ENCODE results near the gene YTHDF1.

Gene YTHDF1

DNA sequence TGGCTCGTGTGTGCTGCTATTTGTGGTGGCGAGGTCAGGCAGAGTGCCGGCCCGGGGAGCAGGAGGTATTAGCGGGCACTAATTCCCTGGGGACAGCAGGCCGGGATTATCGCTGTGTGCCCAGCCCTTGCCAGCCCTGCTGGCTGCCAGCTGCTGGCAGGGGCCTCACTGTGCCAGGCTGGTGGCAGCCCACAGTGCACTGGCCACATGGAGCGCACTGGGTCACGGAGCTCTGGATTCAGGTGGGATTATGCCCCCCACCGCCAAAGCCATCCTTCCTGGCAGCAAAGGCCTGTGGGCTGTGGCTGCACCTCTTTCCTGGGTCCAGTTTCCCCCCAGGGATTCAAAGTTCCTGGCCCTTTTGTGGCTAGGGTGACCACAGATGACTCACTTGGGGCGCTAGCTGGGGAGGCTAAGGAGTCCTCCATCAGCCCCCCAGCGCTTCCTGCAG, 59.7 kb downstream of the YTHDF1 start:
- H3K27ac ChIP-seq (ENCODE audit: insufficient read depth in 1 of 2, low read depth in 1 of 2, low read length in 2 of 2, poor library complexity in 1 of 2, severe bottlenecking in 2 of 2) = no peak overlapping the region
- WGBS (ENCODE audit: insufficient coverage) = 91% methylated on average over 9 of the region's 12 CpGs
- no peaks in the 10 kb centered on the region for H3K36me3 ChIP-seq (ENCODE audit: control insufficient read depth in 4 of 4, insufficient read depth in 4 of 4, low read length in 3 of 4)
- no peaks in the 10 kb centered on the region for H3K9me3 ChIP-seq (ENCODE audit: control extremely low read depth in 1 of 5, control insufficient read depth in 4 of 5, insufficient read depth in 2 of 5, low read depth in 1 of 5, low read length in 4 of 5)
- ChIA-PET CTCF (no interaction called here), POLR2A (no interaction called here)
- H3K4me3 ChIP-seq (ENCODE audit: control insufficient read depth in 1 of 7, extremely low read depth in 1 of 7, insufficient read depth in 4 of 7, low read depth in 2 of 7, low read length in 6 of 7) = no peak overlapping the region
- DNase-seq = no peak
- H3K4me1 ChIP-seq (ENCODE audit: control extremely low read depth in 1 of 4, control insufficient read depth in 4 of 4, insufficient read depth in 4 of 4, low read length in 3 of 4) = no peaks in the 10 kb centered on the region
- peaks cover 0 to 65% (median 9%) of the 10 kb centered on the region in 5 experiments for H3K27me3 ChIP-seq (replicated peaks in 2 of 5; ENCODE audit: control insufficient read depth in 4 of 5, insufficient read depth in 5 of 5, low read length in 4 of 5)

DNA sequence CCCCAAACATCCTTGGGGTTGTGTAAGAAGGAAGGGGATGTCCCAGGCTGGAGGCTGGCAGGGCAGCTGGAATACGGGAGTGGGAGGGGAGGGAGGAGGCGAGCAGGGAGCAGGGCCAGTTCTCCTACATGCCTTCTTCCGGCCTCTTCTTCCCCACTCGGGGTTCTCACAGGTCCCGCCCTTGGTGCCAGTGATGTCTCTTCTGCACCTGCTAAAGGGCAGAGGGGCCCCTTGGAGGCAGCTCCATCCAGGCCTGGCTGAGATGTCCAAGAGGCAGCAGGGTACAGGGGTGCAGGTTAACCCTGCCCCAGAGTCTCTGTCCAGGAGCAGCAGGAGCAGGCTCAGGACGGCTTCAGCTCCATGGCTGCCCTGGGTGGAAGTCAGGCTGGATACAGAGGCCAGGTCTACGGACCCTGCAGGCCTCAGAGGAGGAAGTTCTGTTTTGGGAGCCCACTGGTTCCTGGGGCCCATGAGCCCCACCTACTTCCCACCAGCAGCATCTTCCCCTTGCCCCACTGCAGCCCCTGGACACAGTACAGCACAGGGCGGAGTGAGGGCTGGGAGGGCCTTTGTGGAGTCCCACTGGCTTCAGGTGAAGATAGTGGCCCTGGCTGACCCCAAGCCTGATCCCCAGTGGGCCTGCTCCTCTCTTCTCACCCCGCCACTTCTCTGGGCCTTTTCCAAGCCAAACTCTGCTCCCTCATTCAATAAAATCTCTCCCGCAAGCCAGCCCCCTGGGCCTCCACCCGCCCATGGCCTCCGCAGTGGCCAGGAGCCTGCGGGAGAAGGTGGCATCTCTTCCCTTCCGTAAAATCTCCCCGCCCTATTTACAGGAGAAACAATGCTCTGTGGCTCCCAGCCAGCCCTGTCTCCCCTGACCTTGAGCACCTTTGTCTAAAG, 60.4 kb downstream of the YTHDF1 start:
- POLR2A ChIA-PET = no interaction called here
- Histone ChIP-seq H3K9me3 (ENCODE audit: control extremely low read depth in 1 of 5, control insufficient read depth in 4 of 5, insufficient read depth in 2 of 5, low read depth in 1 of 5, low read length in 4 of 5) (peaks cover 0 to 2% (median 0%) of the 10 kb centered on the region in 5 experiments), H3K36me3 (ENCODE audit: control insufficient read depth in 4 of 4, insufficient read depth in 4 of 4, low read length in 3 of 4) (no peaks in the 10 kb centered on the region), H3K27me3 (replicated peaks in 2 of 5; ENCODE audit: control insufficient read depth in 4 of 5, insufficient read depth in 5 of 5, low read length in 4 of 5) (peaks cover 0 to 69% (median 9%) of the 10 kb centered on the region in 5 experiments), H3K27ac (ENCODE audit: insufficient read depth in 1 of 2, low read depth in 1 of 2, low read length in 2 of 2, poor library complexity in 1 of 2, severe bottlenecking in 2 of 2) (no peak overlapping the region), H3K4me1 (ENCODE audit: control extremely low read depth in 1 of 4, control insufficient read depth in 4 of 4, insufficient read depth in 4 of 4, low read length in 3 of 4) (no peaks in the 10 kb centered on the region), H3K4me3 (ENCODE audit: control insufficient read depth in 1 of 7, extremely low read depth in 1 of 7, insufficient read depth in 4 of 7, low read depth in 2 of 7, low read length in 6 of 7) (no peak overlapping the region)
- CTCF ChIA-PET = interaction anchor here (1.0 kb wide), 1 partner anchor 10 kb away, joined by 3 read pairs; no protein-coding TSS in a partner anchor
- no peak for DNase-seq
- WGBS (ENCODE audit: insufficient coverage) = 82% methylated on average over 10 of the region's 15 CpGs

DNA sequence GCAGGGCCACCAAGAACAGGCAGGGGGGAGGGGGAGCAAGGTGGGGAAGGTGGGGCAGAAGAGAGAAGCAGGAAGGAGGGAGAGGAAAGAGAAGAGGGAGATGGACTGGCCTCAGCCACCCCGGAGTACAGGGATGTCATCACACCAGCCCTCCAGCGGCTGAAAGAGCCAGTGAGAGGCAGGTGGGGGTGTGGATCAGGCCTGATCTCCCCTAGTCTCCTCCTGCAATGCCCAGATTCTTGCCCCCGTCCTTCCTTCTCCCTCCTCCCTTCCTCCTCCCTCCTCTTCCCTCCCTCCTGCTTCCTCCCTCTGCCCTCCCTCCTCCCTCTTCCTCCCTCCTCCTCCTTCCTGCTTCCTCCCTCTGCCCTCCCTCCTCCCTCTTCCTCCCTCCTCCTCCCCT, 61.5 kb downstream of the YTHDF1 start:
- Histone ChIP-seq H3K9me3 (ENCODE audit: control extremely low read depth in 1 of 5, control insufficient read depth in 4 of 5, insufficient read depth in 2 of 5, low read depth in 1 of 5, low read length in 4 of 5) (peaks cover 0 to 2% (median 0%) of the 10 kb centered on the region in 5 experiments), H3K36me3 (ENCODE audit: control insufficient read depth in 4 of 4, insufficient read depth in 4 of 4, low read length in 3 of 4) (no peaks in the 10 kb centered on the region), H3K4me3 (ENCODE audit: control insufficient read depth in 1 of 7, extremely low read depth in 1 of 7, insufficient read depth in 4 of 7, low read depth in 2 of 7, low read length in 6 of 7) (no peak overlapping the region), H3K27me3 (replicated peaks in 2 of 5; ENCODE audit: control insufficient read depth in 4 of 5, insufficient read depth in 5 of 5, low read length in 4 of 5) (peaks cover 0 to 73% (median 7%) of the 10 kb centered on the region in 5 experiments), H3K27ac (ENCODE audit: insufficient read depth in 1 of 2, low read depth in 1 of 2, low read length in 2 of 2, poor library complexity in 1 of 2, severe bottlenecking in 2 of 2) (no peak overlapping the region), H3K4me1 (ENCODE audit: control extremely low read depth in 1 of 4, control insufficient read depth in 4 of 4, insufficient read depth in 4 of 4, low read length in 3 of 4) (no peaks in the 10 kb centered on the region)
- no peak for DNase-seq
- ChIA-PET POLR2A (no interaction called here), CTCF (interaction anchor here (1.0 kb wide), 1 partner anchor 11 kb away, joined by 3 read pairs; no protein-coding TSS in a partner anchor)
- WGBS (ENCODE audit: insufficient coverage) = 11% methylated on average over 2 of the region's 3 CpGs

DNA sequence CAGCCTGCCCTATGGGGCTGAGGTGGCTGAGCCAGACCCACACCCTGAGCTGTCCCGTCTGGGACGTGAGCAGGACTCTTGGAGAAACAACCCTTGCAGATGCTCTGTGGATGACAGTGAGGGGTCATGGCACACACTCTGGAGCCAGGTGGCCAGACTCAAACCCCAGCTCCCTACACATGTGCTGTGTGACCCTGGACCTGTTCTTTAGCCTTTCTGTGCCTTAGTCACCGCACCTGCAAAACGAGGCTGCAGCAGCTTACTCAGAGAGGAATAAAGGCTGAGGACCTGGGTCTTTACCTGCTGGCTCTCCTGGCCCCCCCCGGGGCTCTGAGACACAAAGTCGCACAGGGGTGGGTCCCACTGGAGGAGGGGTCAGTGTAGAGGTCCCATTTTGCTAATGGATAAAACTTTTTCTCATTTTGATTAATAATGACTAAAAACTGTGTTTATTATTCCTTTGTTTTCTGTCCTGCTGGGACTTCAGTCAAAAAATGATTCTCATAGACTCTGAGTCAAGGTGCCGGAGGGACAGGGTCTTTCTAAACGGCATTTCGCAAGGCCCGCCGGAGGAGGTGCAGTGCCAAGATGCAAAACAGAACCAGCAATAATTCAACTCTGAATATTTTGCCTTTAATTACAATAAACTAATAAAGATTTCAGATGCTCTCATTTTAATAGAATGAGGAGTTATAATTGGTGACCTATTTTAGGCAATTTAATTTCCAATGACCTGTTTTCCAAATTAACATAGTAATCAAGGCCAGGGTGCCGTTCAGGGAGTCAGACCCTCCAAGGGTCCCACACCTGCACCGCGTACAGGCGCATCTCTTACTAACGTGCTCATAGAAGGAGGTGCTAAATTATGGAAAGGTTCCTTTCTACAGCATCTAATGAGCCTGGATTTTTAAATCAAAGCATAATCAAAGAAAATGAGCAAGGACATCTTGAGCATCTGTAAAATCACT, 62.4 kb downstream of the YTHDF1 start:
- no peak overlapping the region for H3K4me3 ChIP-seq (ENCODE audit: control insufficient read depth in 1 of 7, extremely low read depth in 1 of 7, insufficient read depth in 4 of 7, low read depth in 2 of 7, low read length in 6 of 7)
- no peaks in the 10 kb centered on the region for H3K4me1 ChIP-seq (ENCODE audit: control extremely low read depth in 1 of 4, control insufficient read depth in 4 of 4, insufficient read depth in 4 of 4, low read length in 3 of 4)
- 67% methylated on average over 6 of the region's 16 CpGs for WGBS (ENCODE audit: insufficient coverage)
- no peaks in the 10 kb centered on the region for H3K36me3 ChIP-seq (ENCODE audit: control insufficient read depth in 4 of 4, insufficient read depth in 4 of 4, low read length in 3 of 4)
- DNase-seq = no peak
- CTCF ChIA-PET = no interaction called here
- H3K9me3 ChIP-seq (ENCODE audit: control extremely low read depth in 1 of 5, control insufficient read depth in 4 of 5, insufficient read depth in 2 of 5, low read depth in 1 of 5, low read length in 4 of 5) = peaks cover 0 to 5% (median 2%) of the 10 kb centered on the region in 5 experiments
- POLR2A ChIA-PET = no interaction called here
- H3K27me3 ChIP-seq (replicated peaks in 2 of 5; ENCODE audit: control insufficient read depth in 4 of 5, insufficient read depth in 5 of 5, low read length in 4 of 5) = peaks cover 0 to 74% (median 7%) of the 10 kb centered on the region in 5 experiments
- H3K27ac ChIP-seq (ENCODE audit: insufficient read depth in 1 of 2, low read depth in 1 of 2, low read length in 2 of 2, poor library complexity in 1 of 2, severe bottlenecking in 2 of 2) = no peak overlapping the region

DNA sequence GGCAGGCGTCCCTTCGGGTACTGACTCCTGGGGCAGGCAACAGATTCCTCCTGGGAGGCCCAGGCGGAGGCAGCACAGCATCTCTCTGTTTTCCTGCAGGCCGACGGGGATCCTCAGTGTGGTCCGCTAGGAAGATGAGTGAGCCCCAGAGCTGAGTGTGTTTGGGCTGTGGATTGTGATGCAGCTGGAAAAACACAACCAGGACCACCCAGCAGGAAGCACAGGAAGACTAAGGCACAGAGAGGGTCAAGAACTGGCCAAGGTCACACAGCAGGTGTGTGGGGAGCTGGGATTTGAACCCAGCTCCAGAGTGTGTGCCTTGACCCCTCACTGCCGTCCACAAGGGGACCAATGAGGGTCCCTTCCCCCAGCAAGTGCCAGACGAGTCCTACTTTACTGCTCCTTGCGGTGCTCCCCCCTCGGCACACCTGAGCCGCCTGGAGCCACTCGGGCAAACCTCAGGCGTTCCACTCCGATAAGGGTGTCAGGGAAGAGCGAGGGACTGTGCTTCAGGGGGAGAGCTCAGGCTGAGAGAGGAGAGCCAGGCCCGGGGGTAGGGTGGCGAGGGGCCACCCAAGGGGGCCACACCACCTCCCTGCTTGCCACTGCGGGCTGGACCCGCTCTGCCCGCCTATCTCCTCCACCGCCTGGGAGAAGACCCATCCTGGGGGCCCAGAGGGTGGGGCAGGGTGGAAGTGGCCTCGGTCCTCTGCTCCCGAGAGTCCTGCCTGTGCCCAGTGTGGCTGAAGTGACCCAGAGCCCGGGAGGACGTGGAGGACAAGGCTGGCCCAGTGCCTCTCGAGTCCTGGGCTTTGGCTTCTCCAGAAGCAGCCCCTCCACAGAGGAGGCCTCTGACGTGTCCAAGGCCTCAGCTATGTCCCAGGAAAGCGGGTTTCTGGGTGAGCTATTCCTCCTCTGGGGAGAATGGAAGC, 63.3 kb downstream of the YTHDF1 start:
- ChIA-PET CTCF (no interaction called here), POLR2A (no interaction called here)
- Histone ChIP-seq H3K36me3 (ENCODE audit: control insufficient read depth in 4 of 4, insufficient read depth in 4 of 4, low read length in 3 of 4) (no peaks in the 10 kb centered on the region), H3K4me1 (ENCODE audit: control extremely low read depth in 1 of 4, control insufficient read depth in 4 of 4, insufficient read depth in 4 of 4, low read length in 3 of 4) (no peaks in the 10 kb centered on the region), H3K27ac (ENCODE audit: insufficient read depth in 1 of 2, low read depth in 1 of 2, low read length in 2 of 2, poor library complexity in 1 of 2, severe bottlenecking in 2 of 2) (no peak overlapping the region), H3K9me3 (ENCODE audit: control extremely low read depth in 1 of 5, control insufficient read depth in 4 of 5, insufficient read depth in 2 of 5, low read depth in 1 of 5, low read length in 4 of 5) (peaks cover 0 to 14% (median 5%) of the 10 kb centered on the region in 5 experiments), H3K27me3 (replicated peaks in 2 of 5; ENCODE audit: control insufficient read depth in 4 of 5, insufficient read depth in 5 of 5, low read length in 4 of 5) (peaks cover 0 to 74% (median 7%) of the 10 kb centered on the region in 5 experiments), H3K4me3 (ENCODE audit: control insufficient read depth in 1 of 7, extremely low read depth in 1 of 7, insufficient read depth in 4 of 7, low read depth in 2 of 7, low read length in 6 of 7) (no peak overlapping the region)
- DNase-seq = no peak
- 82% methylated on average over 24 of the region's 28 CpGs for WGBS (ENCODE audit: insufficient coverage)

DNA sequence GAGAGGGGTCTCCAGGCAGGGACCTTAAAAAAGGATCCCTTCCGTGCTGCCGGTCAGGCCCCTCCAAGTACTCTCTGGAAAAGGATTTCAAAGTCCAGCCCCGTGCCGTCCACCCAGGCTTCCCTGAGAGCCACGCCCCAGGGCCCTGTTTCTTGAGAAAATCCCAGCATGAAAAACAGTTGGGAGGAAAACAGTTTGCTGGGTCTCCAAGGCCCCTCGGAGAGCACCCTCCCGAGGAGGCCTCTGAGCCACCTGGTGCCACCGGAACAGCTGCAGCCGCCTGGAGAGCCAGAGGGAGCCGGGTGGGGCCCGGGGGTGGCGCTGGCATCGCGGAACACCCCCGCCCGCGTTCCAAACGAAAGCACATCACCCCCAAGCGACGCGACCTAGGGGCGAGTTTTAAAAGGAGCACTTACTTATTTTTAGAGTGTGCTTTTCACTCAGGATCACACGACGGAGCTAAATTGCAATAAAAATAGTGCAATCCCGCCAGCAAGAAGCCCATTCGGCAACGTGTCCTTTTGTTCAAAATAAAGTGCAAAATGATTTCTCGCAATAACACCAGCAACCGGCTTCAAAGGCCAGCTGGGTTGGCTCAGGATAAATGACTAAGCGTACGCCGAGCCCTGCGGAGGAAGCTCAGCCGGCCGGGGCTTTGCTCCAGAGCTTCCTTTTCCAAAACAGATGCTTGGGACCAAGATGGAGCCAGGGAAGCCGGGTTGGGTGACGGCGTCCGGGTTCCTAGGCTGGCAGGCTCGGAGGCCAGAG, 64.2 kb downstream of the YTHDF1 start:
- WGBS (ENCODE audit: insufficient coverage) = 47% methylated on average over 40 of the region's 40 CpGs
- no peak overlapping the region for H3K27ac ChIP-seq (ENCODE audit: insufficient read depth in 1 of 2, low read depth in 1 of 2, low read length in 2 of 2, poor library complexity in 1 of 2, severe bottlenecking in 2 of 2)
- H3K9me3 ChIP-seq (ENCODE audit: control extremely low read depth in 1 of 5, control insufficient read depth in 4 of 5, insufficient read depth in 2 of 5, low read depth in 1 of 5, low read length in 4 of 5) = peaks cover 0 to 22% (median 5%) of the 10 kb centered on the region in 5 experiments
- CTCF ChIA-PET = no interaction called here
- H3K27me3 ChIP-seq (replicated peaks in 2 of 5; ENCODE audit: control insufficient read depth in 4 of 5, insufficient read depth in 5 of 5, low read length in 4 of 5) = peaks cover 0 to 70% (median 7%) of the 10 kb centered on the region in 5 experiments
- H3K36me3 ChIP-seq (ENCODE audit: control insufficient read depth in 4 of 4, insufficient read depth in 4 of 4, low read length in 3 of 4) = no peaks in the 10 kb centered on the region
- H3K4me1 ChIP-seq (ENCODE audit: control extremely low read depth in 1 of 4, control insufficient read depth in 4 of 4, insufficient read depth in 4 of 4, low read length in 3 of 4) = no peaks in the 10 kb centered on the region
- POLR2A ChIA-PET = no interaction called here
- H3K4me3 ChIP-seq (ENCODE audit: control insufficient read depth in 1 of 7, extremely low read depth in 1 of 7, insufficient read depth in 4 of 7, low read depth in 2 of 7, low read length in 6 of 7) = no peak overlapping the region
- no peak for DNase-seq

Data from common myeloid progenitor, CD34-positive (primary cell).